CD14-positive monocyte (primary cell): ENCODE measurements around the gene SRD5A2. TPM values are rescaled to one million over a fixed set of nuclear protein-coding genes. Genes with fewer than 3 reads are reported as not detected.

Experiments used
- DNase-seq, 3 donors: peaks; one replicate each; pipeline ENCODE4 v3.0.0-alpha.2; 2011 to 2022
- H2AFZ ChIP-seq: 2 replicates; pipeline ENCODE4 v1.6.0; 2012; ENCODE audit warnings: mild to moderate bottlenecking, low read depth, low read length, inconsistent platforms; ENCODE audit not compliant: insufficient read depth, poor library complexity, severe bottlenecking
- H3K27ac ChIP-seq, 2 donors: 1 replicate in 1 of 2; 2 replicates in 1 of 2; pipeline ENCODE4 v1.5.1; 2012 to 2013; ENCODE audit warnings: low read length in 2 of 2, control low read depth in 1 of 2, inconsistent platforms in 1 of 2, low read depth in 1 of 2, mild to moderate bottlenecking in 1 of 2
- H3K27me3 ChIP-seq, 2 donors: one replicate each; pipeline versions ENCODE4 v1.6.0 to v1.6.1; 2011 to 2013; ENCODE audit warnings: low read length in 2 of 2; ENCODE audit not compliant: control insufficient read depth in 2 of 2, insufficient read depth in 2 of 2
- H3K36me3 ChIP-seq, 2 donors: replicated peaks in 1 of 2; 1 replicate in 1 of 2; 2 replicates in 1 of 2; pipeline versions ENCODE4 v1.5.1 to v1.6.1; 2012 to 2013; ENCODE audit warnings: low read length in 2 of 2, control low read depth in 1 of 2, inconsistent platforms in 1 of 2, mild to moderate bottlenecking in 1 of 2; ENCODE audit not compliant: insufficient read depth in 2 of 2, control insufficient read depth in 1 of 2
- H3K4me1 ChIP-seq, 2 donors: 1 replicate in 1 of 2; 2 replicates in 1 of 2; pipeline versions ENCODE4 v1.5.1 to v1.6.1; 2012 to 2013; ENCODE audit warnings: low read length in 2 of 2, control low read depth in 1 of 2, inconsistent platforms in 1 of 2, mild to moderate bottlenecking in 1 of 2, moderate library complexity in 1 of 2; ENCODE audit not compliant: insufficient read depth in 2 of 2, control insufficient read depth in 1 of 2
- H3K4me2 ChIP-seq: replicated peaks from 2 replicates; pipeline ENCODE3; 2012; ENCODE audit warnings: low read length, moderate library complexity, mild to moderate bottlenecking; ENCODE audit not compliant: poor library complexity, severe bottlenecking; ENCODE audit errors: extremely low read depth
- H3K4me3 ChIP-seq, 3 experiments: fragments of 200-600 bp in 1 of 3; sonication (generic) in 1 of 3; replicated peaks in 1 of 3; 1 replicate in 2 of 3; 2 replicates in 1 of 3; pipeline ENCODE4 v1.5.1; 2011 to 2013; ENCODE audit warnings: low read length in 3 of 3, mild to moderate bottlenecking in 3 of 3, control low read depth in 2 of 3, low read depth in 2 of 3, inconsistent platforms in 1 of 3, moderate library complexity in 1 of 3
- H3K79me2 ChIP-seq: 2 replicates; pipeline ENCODE4 v1.6.0; 2012; ENCODE audit warnings: mild to moderate bottlenecking, control low read depth, inconsistent platforms, low read length, moderate library complexity; ENCODE audit not compliant: insufficient read depth
- H3K9ac ChIP-seq: 2 replicates; pipeline ENCODE4 v1.6.0; 2017; ENCODE audit warnings: low read length, mild to moderate bottlenecking; ENCODE audit not compliant: insufficient read depth, poor library complexity, severe bottlenecking
- H3K9me3 ChIP-seq, 2 donors: replicated peaks in 1 of 2; 1 replicate in 1 of 2; 2 replicates in 1 of 2; pipeline versions ENCODE4 v1.5.1 to v1.6.1; 2012 to 2013; ENCODE audit warnings: low read length in 2 of 2, control low read depth in 1 of 2; ENCODE audit not compliant: control insufficient read depth in 1 of 2, insufficient read depth in 1 of 2
- H4K20me1 ChIP-seq: 2 replicates; pipeline ENCODE4 v1.6.0; 2012; ENCODE audit warnings: mild to moderate bottlenecking, low read length, control low read depth, moderate library complexity; ENCODE audit not compliant: insufficient read depth
- H3K27ac Mint-ChIP-seq, 7 donors: one replicate each; pipeline ENCODE4 v1.8.0; 2020; ENCODE audit warnings: mild to moderate bottlenecking in 7 of 7, mixed read lengths in 7 of 7, moderate library complexity in 6 of 7, inconsistent platforms in 2 of 7
- H3K27me3 Mint-ChIP-seq, 3 donors: one replicate each; pipeline ENCODE4 v1.8.0; 2021 to 2022; ENCODE audit warnings: low read depth in 3 of 3, mild to moderate bottlenecking in 3 of 3, mixed read lengths in 3 of 3, moderate library complexity in 3 of 3, inconsistent platforms in 1 of 3
- H3K36me3 Mint-ChIP-seq, 2 donors: one replicate each; pipeline ENCODE4 v1.8.0; 2020; ENCODE audit warnings: mixed read lengths in 2 of 2, inconsistent platforms in 1 of 2, mild to moderate bottlenecking in 1 of 2
- H3K4me1 Mint-ChIP-seq: one replicate; pipeline ENCODE4 v1.8.0; 2020; ENCODE audit warnings: mild to moderate bottlenecking, mixed read lengths
- H3K4me3 Mint-ChIP-seq, 2 donors: one replicate each; pipeline ENCODE4 v1.8.0; 2020; ENCODE audit warnings: mild to moderate bottlenecking in 2 of 2, mixed read lengths in 2 of 2, moderate library complexity in 1 of 2
- H3K9me3 Mint-ChIP-seq, 7 donors: one replicate each; pipeline ENCODE4 v1.8.0; 2020 to 2022; ENCODE audit warnings: mixed read lengths in 7 of 7, mild to moderate bottlenecking in 6 of 7, moderate library complexity in 6 of 7, inconsistent platforms in 2 of 7
- CTCF ChIP-seq: fragments of 200-600 bp; IDR thresholded peaks from one replicate; pipeline ENCODE4 v1.8.0; 2022; ENCODE audit warnings: antibody characterized with exemption, mild to moderate bottlenecking
- WGBS: methylation state at CpG from one replicate; pipeline ENCODE4 v1.1.5; 2013; ENCODE audit warnings: missing lambda C conversion rate; ENCODE audit not compliant: insufficient coverage; 5-methylcytosine and 5-hydroxymethylcytosine counted together
- intact Hi-C, 2 donors: fragments of 100-400 bp; cut with micrococcal nuclease; formaldehyde crosslinking; loops; one replicate each; pipeline versions ENCODE4 v1.15.0 to v1.15.1; 2023
- polyA plus RNA-seq, 3 donors: library from polyadenylated mRNA; depleted of rRNA in 1 of 3; unstranded in 2 of 3; stranded (reverse) in 1 of 3; fragments of 300-500 nt in 2 of 3; fragments of >200 nt in 1 of 3; fragmentation: Illumina TruSeq in 2 of 3; gene quantifications; 1 replicate in 2 of 3; 2 replicates in 1 of 3; pipeline ENCODE4 v1.2.3, GENCODE V29; 2012 to 2021

Gene SRD5A2
- polyA plus RNA-seq, 3 donors = not detected

- no peaks in the 10 kb centered on the region for H3K36me3 ChIP-seq
- Mint-ChIP-seq H3K9me3 (peaks cover 0 to 12% (median 4%) of the 10 kb centered on the region in 7 donors), H3K4me3 (no peak overlapping the region), H3K4me1 (peaks cover 4% of the 10 kb centered on the region), H3K27ac (no peak overlapping the region), H3K27me3 (peaks cover 3 to 8% (median 3%) of the 10 kb centered on the region in 3 donors), H3K36me3 (no peaks in the 10 kb centered on the region)
- no peak overlapping the region for H3K4me3 ChIP-seq
- no peak for DNase-seq
- no peak overlapping the region for H3K4me2 ChIP-seq
- no peaks in the 10 kb centered on the region for H3K4me1 ChIP-seq
- no peak overlapping the region for H2AFZ ChIP-seq
- no peaks in the 10 kb centered on the region for H3K27me3 ChIP-seq
- H3K27ac ChIP-seq = no peak overlapping the region
- intact Hi-C loops = no loop called here
- H3K9ac ChIP-seq = no peak overlapping the region
- no peaks in the 10 kb centered on the region for H3K79me2 ChIP-seq
- no peak for TF ChIP-seq CTCF
- peaks cover 2 to 3% of the 10 kb centered on the region in 2 donors for H3K9me3 ChIP-seq
- 71% methylated on average over 3 of the region's 7 CpGs for WGBS
- H4K20me1 ChIP-seq = no peaks in the 10 kb centered on the region
These were observed 22.1 kb downstream of the SRD5A2 start for GRCh38 chr2:31558401-31559295.

GRCh38 chr2:31556940-31557339, 23.8 kb downstream of the SRD5A2 start:
- Mint-ChIP-seq H3K4me3 (no peak overlapping the region), H3K27ac (no peak overlapping the region), H3K36me3 (no peaks in the 10 kb centered on the region), H3K4me1 (peaks cover 4% of the 10 kb centered on the region), H3K27me3 (peaks cover 2 to 8% (median 3%) of the 10 kb centered on the region in 3 donors), H3K9me3 (peaks cover 4 to 18% (median 5%) of the 10 kb centered on the region in 7 donors)
- H4K20me1 ChIP-seq = no peaks in the 10 kb centered on the region
- no peak overlapping the region for H3K27ac ChIP-seq
- DNase-seq = no peak
- H3K4me2 ChIP-seq = no peak overlapping the region
- TF ChIP-seq CTCF = no peak
- H3K4me3 ChIP-seq = no peak overlapping the region
- H3K9me3 ChIP-seq = peaks cover 2 to 3% of the 10 kb centered on the region in 2 donors
- no peaks in the 10 kb centered on the region for H3K4me1 ChIP-seq
- H3K36me3 ChIP-seq = no peaks in the 10 kb centered on the region
- H3K9ac ChIP-seq = no peak overlapping the region
- no peaks in the 10 kb centered on the region for H3K27me3 ChIP-seq
- intact Hi-C loops = no loop called here
- no peak overlapping the region for H2AFZ ChIP-seq
- H3K79me2 ChIP-seq = no peaks in the 10 kb centered on the region
